ENCODE measurements around the gene ELN. TPM values are rescaled to one million over a fixed set of nuclear protein-coding genes. Genes with fewer than 3 reads are reported as not detected.

Gene ELN
- total RNA-seq, 2 experiments from 2014 or later = not detected

- TF ChIP-seq, protein P1, sequence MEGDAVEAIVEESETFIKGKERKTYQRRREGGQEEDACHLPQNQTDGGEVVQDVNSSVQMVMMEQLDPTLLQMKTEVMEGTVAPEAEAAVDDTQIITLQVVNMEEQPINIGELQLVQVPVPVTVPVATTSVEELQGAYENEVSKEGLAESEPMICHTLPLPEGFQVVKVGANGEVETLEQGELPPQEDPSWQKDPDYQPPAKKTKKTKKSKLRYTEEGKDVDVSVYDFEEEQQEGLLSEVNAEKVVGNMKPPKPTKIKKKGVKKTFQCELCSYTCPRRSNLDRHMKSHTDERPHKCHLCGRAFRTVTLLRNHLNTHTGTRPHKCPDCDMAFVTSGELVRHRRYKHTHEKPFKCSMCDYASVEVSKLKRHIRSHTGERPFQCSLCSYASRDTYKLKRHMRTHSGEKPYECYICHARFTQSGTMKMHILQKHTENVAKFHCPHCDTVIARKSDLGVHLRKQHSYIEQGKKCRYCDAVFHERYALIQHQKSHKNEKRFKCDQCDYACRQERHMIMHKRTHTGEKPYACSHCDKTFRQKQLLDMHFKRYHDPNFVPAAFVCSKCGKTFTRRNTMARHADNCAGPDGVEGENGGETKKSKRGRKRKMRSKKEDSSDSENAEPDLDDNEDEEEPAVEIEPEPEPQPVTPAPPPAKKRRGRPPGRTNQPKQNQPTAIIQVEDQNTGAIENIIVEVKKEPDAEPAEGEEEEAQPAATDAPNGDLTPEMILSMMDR (IDR thresholded peaks at IDR 0.05) = no peak
- no peaks in the 10 kb centered on the region for H3K4me1 ChIP-seq (ENCODE audit: insufficient read depth, low read length)
- ATAC-seq (ENCODE audit: poor library complexity) (no peak), DNase-seq (no peak)
- H3K27me3 ChIP-seq (ENCODE audit: control insufficient read depth in 1 of 2, insufficient read depth in 2 of 2, low read length in 2 of 2) = no peaks in the 10 kb centered on the region
- no peaks in the 10 kb centered on the region for H3K4me1 Mint-ChIP-seq (ENCODE audit: low read depth)
- H3K9me3 Mint-ChIP-seq = no peaks in the 10 kb centered on the region
- H3K36me3 Mint-ChIP-seq (ENCODE audit: low read depth) = peaks cover 53% of the 10 kb centered on the region
- no peak overlapping the region for H3K27ac ChIP-seq (ENCODE audit: low read depth in 1 of 2, low read length in 2 of 2)
- intact Hi-C loops (cut with DNase I, micrococcal nuclease) = no loop called here
- ChIA-PET CTCF (no interaction called here), POLR2A (no interaction called here)
- no peak overlapping the region for H3K27ac Mint-ChIP-seq
- no peaks in the 10 kb centered on the region for H3K9me3 ChIP-seq (ENCODE audit: control insufficient read depth in 1 of 2, insufficient read depth in 1 of 2, low read length in 2 of 2)
- H3K27me3 Mint-ChIP-seq = no peaks in the 10 kb centered on the region
- no peak overlapping the region for H3K4me3 ChIP-seq (ENCODE audit: low read length)
- H3K4me3 Mint-ChIP-seq = no peak overlapping the region
- H3K36me3 ChIP-seq (ENCODE audit: insufficient read depth, low read length) = peaks cover 23% of the 10 kb centered on the region
Measured at GRCh38 chr7:74105992-74106391, 78.0 kb downstream of the ELN start.

DNA sequence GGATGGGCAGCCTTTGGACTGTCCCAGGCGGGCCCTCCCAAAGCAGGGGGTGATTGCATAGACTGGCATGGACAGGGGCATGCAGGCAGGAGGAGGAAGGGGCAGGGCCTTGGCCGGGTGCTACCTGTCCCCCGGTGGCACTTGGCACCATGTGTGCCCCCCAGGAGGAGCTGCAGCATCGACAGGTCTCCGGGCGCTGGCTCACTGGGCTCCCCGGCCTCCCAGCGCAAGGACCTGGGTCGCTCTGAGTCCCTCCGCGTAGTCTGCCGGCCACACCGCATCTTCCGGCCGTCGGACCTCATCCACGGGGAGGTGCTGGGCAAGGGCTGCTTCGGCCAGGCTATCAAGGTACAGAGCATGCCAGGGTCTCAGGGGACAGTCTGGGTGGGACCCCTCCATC, 78.9 kb downstream of the ELN start:
- POLR2A ChIA-PET = no interaction called here
- Mint-ChIP-seq H3K27ac (no peak overlapping the region), H3K36me3 (ENCODE audit: low read depth) (peaks cover 57% of the 10 kb centered on the region), H3K9me3 (no peaks in the 10 kb centered on the region), H3K4me1 (ENCODE audit: low read depth) (no peaks in the 10 kb centered on the region), H3K27me3 (no peaks in the 10 kb centered on the region), H3K4me3 (no peak overlapping the region)
- H3K36me3 ChIP-seq (ENCODE audit: insufficient read depth, low read length) = peaks cover 30% of the 10 kb centered on the region
- intact Hi-C loops (cut with DNase I, micrococcal nuclease) = no loop called here
- ATAC-seq (ENCODE audit: poor library complexity) (no peak), DNase-seq (no peak)
- no peak overlapping the region for H3K4me3 ChIP-seq (ENCODE audit: low read length)
- H3K4me1 ChIP-seq (ENCODE audit: insufficient read depth, low read length) = no peaks in the 10 kb centered on the region
- CTCF ChIA-PET = no interaction called here
- TF ChIP-seq, protein P1 (IDR thresholded peaks at IDR 0.05) = no peak
- no peak overlapping the region for H3K27ac ChIP-seq (ENCODE audit: low read depth in 1 of 2, low read length in 2 of 2)
- no peaks in the 10 kb centered on the region for H3K27me3 ChIP-seq (ENCODE audit: control insufficient read depth in 1 of 2, insufficient read depth in 2 of 2, low read length in 2 of 2)
- no peaks in the 10 kb centered on the region for H3K9me3 ChIP-seq (ENCODE audit: control insufficient read depth in 1 of 2, insufficient read depth in 1 of 2, low read length in 2 of 2)

GRCh38 chr7:74115326-74115725, 87.4 kb downstream of the ELN start:
- no peak overlapping the region for H3K27ac Mint-ChIP-seq
- Histone ChIP-seq H3K36me3 (ENCODE audit: insufficient read depth, low read length) (peaks cover 22% of the 10 kb centered on the region), H3K4me1 (ENCODE audit: insufficient read depth, low read length) (no peaks in the 10 kb centered on the region), H3K9me3 (ENCODE audit: control insufficient read depth in 1 of 2, insufficient read depth in 1 of 2, low read length in 2 of 2) (no peaks in the 10 kb centered on the region), H3K27me3 (ENCODE audit: control insufficient read depth in 1 of 2, insufficient read depth in 2 of 2, low read length in 2 of 2) (no peaks in the 10 kb centered on the region), H3K4me3 (ENCODE audit: low read length) (no peak overlapping the region), H3K27ac (ENCODE audit: low read depth in 1 of 2, low read length in 2 of 2) (no peak overlapping the region)
- TF ChIP-seq, protein P1 (IDR thresholded peaks at IDR 0.05) = no peak
- no peaks in the 10 kb centered on the region for H3K27me3 Mint-ChIP-seq
- H3K9me3 Mint-ChIP-seq = no peaks in the 10 kb centered on the region
- intact Hi-C loops (cut with DNase I, micrococcal nuclease) = no loop called here
- CTCF ChIA-PET = no interaction called here
- H3K4me3 Mint-ChIP-seq = no peak overlapping the region
- no peak for ATAC-seq (ENCODE audit: poor library complexity)
- no peak for DNase-seq
- H3K36me3 Mint-ChIP-seq (ENCODE audit: low read depth) = peaks cover 32% of the 10 kb centered on the region
- H3K4me1 Mint-ChIP-seq (ENCODE audit: low read depth) = no peaks in the 10 kb centered on the region
- POLR2A ChIA-PET = no interaction called here

All from CD4-positive, alpha-beta T cell (primary cell).